Endothelial cell of umbilical vein (primary cell): ENCODE results near the gene TRAPPC10. TPM values are rescaled to one million over a fixed set of nuclear protein-coding genes. Genes with fewer than 3 reads are reported as not detected.

ENCODE experiments used
- polyA plus RNA-seq, 4 experiments: library from polyadenylated mRNA; depleted of rRNA in 3 of 4; stranded (reverse) in 3 of 4; unstranded in 1 of 4; fragments of >200 nt; gene quantifications; 2 replicates each; pipeline versions ENCODE4 v1.2.1 to v1.2.3, GENCODE V29; 2011 to 2012; ENCODE audit warnings: missing spikeins in 1 of 4
- small RNA-seq: library from RNA; depleted of rRNA; stranded (forward); fragments of <200 nt; gene quantifications from one replicate; pipeline ENCODE3, GENCODE V24; 2012; ENCODE audit warnings: low replicate concordance, low read depth; ENCODE audit not compliant: insufficient read depth, insufficient read length
- total RNA-seq: library from RNA; stranded (reverse); gene quantifications from 2 replicates; pipeline ENCODE4 v1.2.3, GENCODE V29; 2021

The TRAPPC10 gene
- total and polyA plus RNA-seq, 2 donors (not counting 3 experiments of a cell fraction or from before 2014, with no cell fraction given), result 21.5 to 33.6 TPM

Small RNAs within 50 kb of the gene (small RNA-seq; reads per million reads assigned to genes)
- not detected for gene RNU6-1150P

Other genes starting within 250 kb of the TRAPPC10 start
- 65.8 and 69.2 TPM in 2 replicates for gene CSTB, start 236.0 kb upstream of the TRAPPC10 start, total RNA-seq
- gene CSTB, start 236.0 kb upstream of the TRAPPC10 start, polyA plus RNA-seq, result 83.7 and 109 TPM in 2 replicates
- 35.0 and 36.3 TPM in 2 replicates for gene RRP1, start 222.7 kb upstream of the TRAPPC10 start, total RNA-seq
- 11.2 and 15.2 TPM in 2 replicates for gene RRP1, start 222.7 kb upstream of the TRAPPC10 start, polyA plus RNA-seq
- 71.8 and 76.7 TPM in 2 replicates for gene AGPAT3, start 147.1 kb upstream of the TRAPPC10 start, total RNA-seq
- 36.8 and 39.9 TPM in 2 replicates for gene AGPAT3, start 147.1 kb upstream of the TRAPPC10 start, polyA plus RNA-seq
- 7.2 and 31.8 TPM in 2 replicates for gene PWP2, start 95.1 kb downstream of the TRAPPC10 start, total RNA-seq
- 3.4 and 5.1 TPM in 2 replicates for gene PWP2, start 95.1 kb downstream of the TRAPPC10 start, polyA plus RNA-seq
- 7.6 and 43.2 TPM in 2 replicates for gene GATD3, start 121.4 kb downstream of the TRAPPC10 start, total RNA-seq
- gene GATD3, start 121.4 kb downstream of the TRAPPC10 start, polyA plus RNA-seq, result 16.3 and 22.3 TPM in 2 replicates
- 2.9 and 3.4 TPM in 2 replicates for gene ICOSLG, start 228.6 kb downstream of the TRAPPC10 start, total RNA-seq
- 0.91 and 1.7 TPM in 2 replicates for gene ICOSLG, start 228.6 kb downstream of the TRAPPC10 start, polyA plus RNA-seq
- not detected in 2 replicates for gene DNMT3L, start 249.6 kb downstream of the TRAPPC10 start, total RNA-seq
- gene DNMT3L, start 249.6 kb downstream of the TRAPPC10 start, polyA plus RNA-seq, result not detected in 2 replicates